ENCODE results near the gene MYO15A. TPM values are rescaled to one million over a fixed set of nuclear protein-coding genes. Genes with fewer than 3 reads are reported as not detected.
"Not testable (repeated sequence)": the region's sequence is repeated elsewhere in the genome, so short reads cannot be mapped to it uniquely, and the experiment has no call there.

MYO15A gene
- polyA plus RNA-seq, 1 donor (not counting 4 experiments of a cell fraction or from before 2014, with no cell fraction given) = 0.20 TPM

DNA sequence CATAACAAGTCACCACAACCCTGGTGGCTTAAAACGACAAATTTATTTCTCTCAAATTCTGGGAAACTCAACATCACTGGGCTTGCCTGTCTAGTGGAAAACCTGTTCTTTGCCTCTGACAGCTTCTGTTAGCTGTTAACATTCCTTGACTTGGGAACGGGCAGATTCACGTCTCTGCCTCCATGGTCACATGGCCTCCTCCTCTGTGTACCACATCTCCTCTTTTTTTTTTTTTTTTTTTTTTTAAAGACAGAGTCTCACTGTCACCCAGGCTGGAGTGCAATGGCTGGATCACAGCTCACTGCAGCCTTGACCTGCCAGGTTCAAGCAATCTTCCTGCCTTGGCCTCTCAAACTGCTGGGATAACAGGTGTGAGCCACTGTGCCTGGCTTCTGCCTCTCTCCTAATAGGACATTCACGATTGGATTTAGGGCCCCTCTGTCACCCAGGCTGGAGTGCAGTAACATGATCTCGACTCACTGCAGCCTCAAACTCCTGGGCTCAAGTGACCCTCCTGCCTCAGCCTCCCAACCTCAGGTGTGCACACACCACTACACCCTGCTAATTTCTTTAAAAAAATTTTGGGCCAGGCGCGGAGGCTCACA lies 105.2 kb downstream of the MYO15A start:
- Histone ChIP-seq H3K4me2 (ENCODE audit: control insufficient read depth, extremely low read depth, insufficient read depth, low read depth, low read length) (no peak overlapping the region), H2AFZ (ENCODE audit: control insufficient read depth, low read length) (no peak overlapping the region), H3K27ac (ENCODE audit: control insufficient read depth, insufficient read depth, low read length) (no peak overlapping the region), H3K27me3 (ENCODE audit: control insufficient read depth, extremely low read depth, insufficient read depth, low read length) (no peaks in the 10 kb centered on the region), H4K20me1 (ENCODE audit: control insufficient read depth, extremely low read depth, insufficient read depth, low read length) (no peaks in the 10 kb centered on the region), H3K4me1 (ENCODE audit: control insufficient read depth, extremely low read depth, insufficient read depth, low read length) (no peaks in the 10 kb centered on the region), H3K36me3 (ENCODE audit: control insufficient read depth in 2 of 2, extremely low read depth in 1 of 2, insufficient read depth in 2 of 2, low read length in 2 of 2) (peaks cover 9 to 14% of the 10 kb centered on the region in 2 experiments), H3K9ac (ENCODE audit: control insufficient read depth, extremely low read depth, insufficient read depth, low read length) (no peak overlapping the region), H3K79me2 (ENCODE audit: control insufficient read depth, insufficient read depth, low read length) (no peaks in the 10 kb centered on the region), H3K9me3 (ENCODE audit: control insufficient read depth, low read depth, low read length) (no peaks in the 10 kb centered on the region), H3K4me3 (ENCODE audit: control insufficient read depth in 2 of 3, extremely low read depth in 1 of 3, insufficient read depth in 2 of 3, low read depth in 1 of 3, low read length in 3 of 3) (no peak overlapping the region), H3K9me1 (ENCODE audit: control insufficient read depth, extremely low read depth, insufficient read depth, low read length) (no peaks in the 10 kb centered on the region)
- DNase-seq (ENCODE audit: low read depth, low spot score) (no peak), FAIRE-seq (no peak)
- TF ChIP-seq, protein P1, sequence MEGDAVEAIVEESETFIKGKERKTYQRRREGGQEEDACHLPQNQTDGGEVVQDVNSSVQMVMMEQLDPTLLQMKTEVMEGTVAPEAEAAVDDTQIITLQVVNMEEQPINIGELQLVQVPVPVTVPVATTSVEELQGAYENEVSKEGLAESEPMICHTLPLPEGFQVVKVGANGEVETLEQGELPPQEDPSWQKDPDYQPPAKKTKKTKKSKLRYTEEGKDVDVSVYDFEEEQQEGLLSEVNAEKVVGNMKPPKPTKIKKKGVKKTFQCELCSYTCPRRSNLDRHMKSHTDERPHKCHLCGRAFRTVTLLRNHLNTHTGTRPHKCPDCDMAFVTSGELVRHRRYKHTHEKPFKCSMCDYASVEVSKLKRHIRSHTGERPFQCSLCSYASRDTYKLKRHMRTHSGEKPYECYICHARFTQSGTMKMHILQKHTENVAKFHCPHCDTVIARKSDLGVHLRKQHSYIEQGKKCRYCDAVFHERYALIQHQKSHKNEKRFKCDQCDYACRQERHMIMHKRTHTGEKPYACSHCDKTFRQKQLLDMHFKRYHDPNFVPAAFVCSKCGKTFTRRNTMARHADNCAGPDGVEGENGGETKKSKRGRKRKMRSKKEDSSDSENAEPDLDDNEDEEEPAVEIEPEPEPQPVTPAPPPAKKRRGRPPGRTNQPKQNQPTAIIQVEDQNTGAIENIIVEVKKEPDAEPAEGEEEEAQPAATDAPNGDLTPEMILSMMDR (optimal IDR thresholded peaks at IDR 0.05 in 1 of 3, IDR thresholded peaks at IDR 0.05 in 1 of 3, conservative IDR thresholded peaks at IDR 0.05 in 1 of 3; ENCODE audit: extremely low read depth in 1 of 3, insufficient read depth in 2 of 3, low read length in 3 of 3) = no peak
- no peak for TF ChIP-seq EZH2 (IDR thresholded peaks at IDR 0.05; ENCODE audit: low read length)
- dilution Hi-C loops (cut with MboI; ENCODE audit: extremely low pct_ligation_motif_present, low sequenced_read_pairs) = no loop called here

DNA sequence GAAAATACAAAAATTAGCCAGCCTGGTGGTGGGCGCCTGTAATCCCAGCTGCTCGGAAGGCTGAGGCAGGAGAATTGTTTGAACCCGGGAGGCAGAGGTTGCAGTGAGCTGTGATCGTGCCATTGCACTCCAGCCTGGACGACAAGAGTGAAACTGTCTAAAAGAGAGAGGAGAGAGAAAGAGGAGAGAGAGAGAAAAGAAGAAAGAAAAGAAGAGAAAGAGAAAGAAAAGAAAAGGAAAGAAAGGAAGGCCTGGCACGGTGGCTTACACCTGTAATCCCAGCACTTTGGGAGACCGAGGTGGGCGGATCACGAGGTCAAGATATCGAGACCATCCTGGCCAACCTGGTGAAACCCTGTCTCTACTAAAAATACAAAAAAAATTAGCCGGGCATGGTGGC lies 108.3 kb downstream of the MYO15A start:
- H3K9ac ChIP-seq (ENCODE audit: control insufficient read depth, extremely low read depth, insufficient read depth, low read length); H3K4me2 ChIP-seq (ENCODE audit: control insufficient read depth, extremely low read depth, insufficient read depth, low read depth, low read length); H3K4me3 ChIP-seq (ENCODE audit: control insufficient read depth in 2 of 3, extremely low read depth in 1 of 3, insufficient read depth in 2 of 3, low read depth in 1 of 3, low read length in 3 of 3); H4K20me1 ChIP-seq (ENCODE audit: control insufficient read depth, extremely low read depth, insufficient read depth, low read length); DNase-seq (ENCODE audit: low read depth, low spot score); FAIRE-seq; H3K4me1 ChIP-seq (ENCODE audit: control insufficient read depth, extremely low read depth, insufficient read depth, low read length); H2AFZ ChIP-seq (ENCODE audit: control insufficient read depth, low read length); H3K36me3 ChIP-seq (ENCODE audit: control insufficient read depth in 2 of 2, extremely low read depth in 1 of 2, insufficient read depth in 2 of 2, low read length in 2 of 2); H3K27ac ChIP-seq (ENCODE audit: control insufficient read depth, insufficient read depth, low read length); H3K9me1 ChIP-seq (ENCODE audit: control insufficient read depth, extremely low read depth, insufficient read depth, low read length); dilution Hi-C loops (cut with MboI; ENCODE audit: extremely low pct_ligation_motif_present, low sequenced_read_pairs); H3K27me3 ChIP-seq (ENCODE audit: control insufficient read depth, extremely low read depth, insufficient read depth, low read length); H3K9me3 ChIP-seq (ENCODE audit: control insufficient read depth, low read depth, low read length); H3K79me2 ChIP-seq (ENCODE audit: control insufficient read depth, insufficient read depth, low read length): not testable (repeated sequence)

All from keratinocyte (primary cell).